ENCODE results near the gene PDZK1. TPM values are rescaled to one million over a fixed set of nuclear protein-coding genes. Genes with fewer than 3 reads are reported as not detected.
"Not testable (repeated sequence)": the region's sequence is repeated elsewhere in the genome, so short reads cannot be mapped to it uniquely, and the experiment has no call there.

PDZK1 gene
- total RNA-seq, 1 donor from 2014 or later, result not detected

DNA sequence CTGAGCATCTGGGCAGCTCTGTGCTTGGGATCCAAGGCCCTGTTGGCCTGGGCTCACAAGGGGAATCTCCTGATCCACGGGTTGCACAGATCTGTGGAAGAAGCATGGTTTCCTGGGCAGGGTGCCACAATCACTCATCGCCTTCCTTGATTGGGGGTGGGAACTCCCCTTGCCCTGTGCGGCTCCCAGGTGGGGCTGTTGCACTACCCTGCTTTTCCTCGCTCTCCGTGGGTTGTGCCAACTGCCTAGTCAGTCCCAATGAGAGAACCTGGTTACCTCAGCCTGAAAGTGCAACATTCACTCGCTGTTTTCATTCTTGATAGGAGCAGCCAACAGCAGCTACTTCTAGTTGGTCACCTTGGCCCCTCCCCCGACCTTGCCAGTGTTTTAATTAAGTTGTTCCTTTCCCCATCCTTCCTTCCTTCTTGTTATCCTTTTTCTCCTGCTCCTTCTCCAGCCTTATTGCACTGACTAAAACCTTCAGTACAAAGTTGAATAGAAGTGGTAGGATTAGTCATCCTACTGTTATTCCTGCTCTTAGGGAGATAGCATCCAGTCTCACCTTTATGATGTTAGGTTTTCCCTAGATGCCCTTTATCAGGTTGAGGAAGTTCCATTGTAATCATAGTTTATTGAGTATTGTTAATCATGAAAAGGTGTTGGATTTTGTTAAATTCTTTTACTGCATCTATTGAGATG, 50.8 kb downstream of the PDZK1 start:
- DNase-seq (ENCODE audit: low read depth in 2 of 2), result not testable (repeated sequence)

- not testable (repeated sequence) for DNase-seq (ENCODE audit: low read depth in 2 of 2)
Measured at GRCh38 chr1:145643990-145644389, 63.2 kb downstream of the PDZK1 start.

DNA sequence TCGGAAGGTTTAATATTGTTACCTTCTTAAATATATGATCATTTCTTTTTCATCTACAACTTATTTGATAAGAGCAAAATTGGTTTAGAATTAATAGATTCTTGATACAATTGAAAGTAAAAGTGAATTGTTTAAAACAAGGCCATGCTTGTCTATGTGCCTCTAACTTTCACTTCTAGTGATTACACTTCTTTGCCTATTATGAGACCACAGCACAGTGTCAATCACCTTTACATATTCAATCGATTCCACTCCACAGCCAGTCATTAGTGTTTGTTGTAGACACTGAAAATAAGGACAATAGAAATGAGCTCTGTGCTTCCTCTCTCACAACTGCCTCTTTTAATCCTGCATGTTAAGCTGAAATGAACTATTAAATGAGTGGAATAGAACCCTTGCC, 65.3 kb downstream of the PDZK1 start:
- not testable (repeated sequence) for DNase-seq (ENCODE audit: low read depth in 2 of 2)

GRCh38 chr1:145636237-145636636, 70.9 kb downstream of the PDZK1 start:
- DNase-seq (ENCODE audit: low read depth in 2 of 2), result not testable (repeated sequence)

- DNase-seq (ENCODE audit: low read depth in 2 of 2), result not testable (repeated sequence)
Measured at GRCh38 chr1:145622177-145622576, 85.0 kb downstream of the PDZK1 start.

Other genes with a start within 250 kb of the PDZK1 start
- 13.7 and 17.9 TPM in 2 replicates for gene GPR89A, start 99.4 kb downstream of the PDZK1 start, total RNA-seq
- gene CD160, start 12.1 kb upstream of the PDZK1 start, total RNA-seq, result not detected in 2 replicates
- 9.5 and 9.8 TPM in 2 replicates for gene RNF115, start 116.7 kb upstream of the PDZK1 start, total RNA-seq
- gene POLR3C, start 116.8 kb upstream of the PDZK1 start, total RNA-seq, result 19.4 and 19.8 TPM in 2 replicates
- 2.4 and 3.1 TPM in 2 replicates for gene NUDT17, start 138.3 kb upstream of the PDZK1 start, total RNA-seq
- 4.1 and 4.8 TPM in 2 replicates for gene PIAS3, start 151.7 kb upstream of the PDZK1 start, total RNA-seq
- gene ANKRD35, start 178.5 kb upstream of the PDZK1 start, total RNA-seq, result under 0.01 and 0.22 TPM in 2 replicates
- 0.79 and 6.1 TPM in 2 replicates for gene ITGA10, start 202.7 kb upstream of the PDZK1 start, total RNA-seq
- gene PEX11B, start 211.3 kb upstream of the PDZK1 start, total RNA-seq, result 24.8 and 31.9 TPM in 2 replicates
- gene RBM8A, start 220.1 kb upstream of the PDZK1 start, total RNA-seq, result 71.7 and 77.8 TPM in 2 replicates

Data from lung microvascular endothelial cell (primary cell).